Measurements from ENCODE around the gene AIMP2.
"Not testable (repeated sequence)": the region's sequence is repeated elsewhere in the genome, so short reads cannot be mapped to it uniquely, and the experiment has no call there.

Gene AIMP2

GRCh38 chr7:6008668-6009611 lies at the start of gene AIMP2, which contains the start of gene PMS2:
Gene AIMP2, plus strand, starts transcription at chr7:6009272. Its CDS starts 92 bp downstream, at chr7:6009364.
Gene PMS2, minus strand, starts transcription at chr7:6009049. Its CDS starts 30 bp downstream, at chr7:6009019.
- peak within 1 kb of the TSS; percentile 84 for H3K4me3 ChIP-seq (ENCODE audit: low read length)
- no peaks in the 10 kb centered on the region for H3K27me3 ChIP-seq (ENCODE audit: control insufficient read depth, insufficient read depth, low read length)
- H3K9ac ChIP-seq (ENCODE audit: low read length), result peak within 1 kb of the TSS; percentile 59
- no peaks in the 10 kb centered on the region for H3K36me3 ChIP-seq (ENCODE audit: control insufficient read depth, insufficient read depth, low read length)
- H3K4me1 ChIP-seq (ENCODE audit: control insufficient read depth, insufficient read depth, low read length), result peaks cover 27% of the 10 kb centered on the region
- no peaks in the 10 kb centered on the region for H3K9me3 ChIP-seq (ENCODE audit: control insufficient read depth, low read length)

GRCh38 chr7:5963205-5963604 lies 45.9 kb upstream of the AIMP2 start:
- not testable (repeated sequence) for H3K9me3 ChIP-seq (ENCODE audit: control insufficient read depth, low read length); H3K27me3 ChIP-seq (ENCODE audit: control insufficient read depth, insufficient read depth, low read length); H3K4me1 ChIP-seq (ENCODE audit: control insufficient read depth, insufficient read depth, low read length); H3K4me3 ChIP-seq (ENCODE audit: low read length); H3K36me3 ChIP-seq (ENCODE audit: control insufficient read depth, insufficient read depth, low read length); H3K9ac ChIP-seq (ENCODE audit: low read length)

DNA sequence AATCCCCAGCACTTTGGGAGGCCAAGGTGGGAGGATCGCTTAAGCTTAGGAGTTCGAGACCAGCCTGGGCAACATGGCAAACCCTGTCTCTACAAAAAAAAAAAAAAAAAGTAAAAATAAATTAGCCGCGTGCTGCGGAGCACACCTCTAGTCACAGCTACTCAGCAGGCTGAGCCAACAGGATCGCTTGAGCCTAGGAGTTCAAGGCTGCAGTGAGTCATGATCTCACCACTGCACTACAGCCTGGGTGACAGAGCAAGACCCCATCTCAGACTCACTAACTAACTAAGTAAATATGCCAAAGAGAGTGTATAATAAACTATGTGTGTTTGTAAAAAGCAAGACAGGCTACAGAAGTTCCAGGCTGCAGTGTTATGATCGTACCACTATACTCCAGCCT lies 45.3 kb upstream of the AIMP2 start:
- not testable (repeated sequence) for H3K4me1 ChIP-seq (ENCODE audit: control insufficient read depth, insufficient read depth, low read length); H3K9me3 ChIP-seq (ENCODE audit: control insufficient read depth, low read length); H3K36me3 ChIP-seq (ENCODE audit: control insufficient read depth, insufficient read depth, low read length); H3K4me3 ChIP-seq (ENCODE audit: low read length); H3K9ac ChIP-seq (ENCODE audit: low read length); H3K27me3 ChIP-seq (ENCODE audit: control insufficient read depth, insufficient read depth, low read length)

DNA sequence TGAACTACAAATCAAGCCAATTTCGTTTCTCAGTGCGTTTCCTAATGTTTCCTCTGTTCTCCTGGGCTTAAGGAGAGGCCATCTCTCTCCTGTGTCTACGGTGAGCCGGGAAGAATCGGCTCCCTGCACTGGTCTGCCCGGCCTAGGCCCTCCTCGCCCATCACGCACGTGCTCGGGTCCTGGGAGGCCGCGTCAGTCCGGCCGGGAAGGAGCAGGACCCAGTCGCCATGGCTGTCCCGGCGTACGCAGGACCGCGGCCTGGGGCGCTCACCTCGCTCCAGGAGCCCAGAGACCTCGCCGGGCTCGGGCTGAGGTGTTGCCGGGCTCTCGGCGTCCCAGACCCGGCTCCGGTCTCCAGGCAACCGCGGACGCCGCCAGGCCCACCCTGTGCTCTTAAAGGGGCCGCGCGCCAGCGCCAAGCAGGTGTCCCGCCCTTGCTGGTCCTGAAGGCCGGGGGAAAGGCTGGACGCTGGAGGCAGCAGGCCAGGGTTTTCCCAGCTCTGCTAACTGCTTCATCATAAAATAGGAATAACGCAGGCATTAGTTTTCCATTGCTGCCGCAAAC lies 38.6 kb upstream of the AIMP2 start, which contains the start of gene RSPH10B:
RSPH10B (minus strand) TSS at position 343 of the 565 bp plus-strand sequence. CDS start 3,573 bp downstream, outside the sequence.
- H3K9me3 ChIP-seq (ENCODE audit: control insufficient read depth, low read length); H3K4me3 ChIP-seq (ENCODE audit: low read length); H3K4me1 ChIP-seq (ENCODE audit: control insufficient read depth, insufficient read depth, low read length); H3K9ac ChIP-seq (ENCODE audit: low read length); H3K36me3 ChIP-seq (ENCODE audit: control insufficient read depth, insufficient read depth, low read length); H3K27me3 ChIP-seq (ENCODE audit: control insufficient read depth, insufficient read depth, low read length): not testable (repeated sequence)

DNA sequence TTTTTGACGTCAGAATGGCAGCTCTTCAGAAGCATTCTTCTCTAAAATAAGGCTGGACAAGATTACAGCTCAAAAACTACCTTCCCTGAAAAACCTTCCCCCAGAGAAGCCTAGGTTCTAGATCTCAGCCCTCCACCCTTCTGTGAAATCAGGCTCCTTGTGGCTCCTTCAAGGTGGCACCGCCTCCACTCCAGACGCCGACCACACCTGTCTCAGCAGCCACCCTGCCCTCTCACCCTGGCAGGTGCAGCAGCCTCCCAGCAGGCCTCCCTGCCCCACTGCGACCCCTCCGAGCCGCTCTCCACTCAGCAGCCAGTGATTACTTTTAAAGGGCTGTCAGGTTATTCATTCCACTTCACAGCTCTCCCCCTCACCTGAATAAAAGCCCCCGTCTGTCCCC lies 35.5 kb upstream of the AIMP2 start:
- not testable (repeated sequence) for H3K4me1 ChIP-seq (ENCODE audit: control insufficient read depth, insufficient read depth, low read length); H3K9me3 ChIP-seq (ENCODE audit: control insufficient read depth, low read length); H3K4me3 ChIP-seq (ENCODE audit: low read length); H3K27me3 ChIP-seq (ENCODE audit: control insufficient read depth, insufficient read depth, low read length); H3K36me3 ChIP-seq (ENCODE audit: control insufficient read depth, insufficient read depth, low read length); H3K9ac ChIP-seq (ENCODE audit: low read length)

GRCh38 chr7:5979680-5980314 lies 29.3 kb upstream of the AIMP2 start:
- H3K27me3 ChIP-seq (ENCODE audit: control insufficient read depth, insufficient read depth, low read length), result not testable (repeated sequence)

GRCh38 chr7:5987061-5987460 lies 22.0 kb upstream of the AIMP2 start:
- H3K36me3 ChIP-seq (ENCODE audit: control insufficient read depth, insufficient read depth, low read length); H3K4me3 ChIP-seq (ENCODE audit: low read length); H3K9ac ChIP-seq (ENCODE audit: low read length); H3K9me3 ChIP-seq (ENCODE audit: control insufficient read depth, low read length); H3K4me1 ChIP-seq (ENCODE audit: control insufficient read depth, insufficient read depth, low read length); H3K27me3 ChIP-seq (ENCODE audit: control insufficient read depth, insufficient read depth, low read length): not testable (repeated sequence)

More at GRCh38 chr7:5979680-5980314, 29.3 kb upstream of the AIMP2 start:
- H3K9me3 ChIP-seq (ENCODE audit: control insufficient read depth, low read length); H3K36me3 ChIP-seq (ENCODE audit: control insufficient read depth, insufficient read depth, low read length); H3K4me1 ChIP-seq (ENCODE audit: control insufficient read depth, insufficient read depth, low read length); H3K4me3 ChIP-seq (ENCODE audit: low read length); H3K9ac ChIP-seq (ENCODE audit: low read length): not testable (repeated sequence)

GRCh38 chr7:5997210-5997808 lies 11.8 kb upstream of the AIMP2 start:
- Histone ChIP-seq H3K36me3 (ENCODE audit: control insufficient read depth, insufficient read depth, low read length) (no peaks in the 10 kb centered on the region), H3K27me3 (ENCODE audit: control insufficient read depth, insufficient read depth, low read length) (no peaks in the 10 kb centered on the region), H3K4me3 (ENCODE audit: low read length) (no peak overlapping the region), H3K9ac (ENCODE audit: low read length) (no peak overlapping the region), H3K4me1 (ENCODE audit: control insufficient read depth, insufficient read depth, low read length) (no peaks in the 10 kb centered on the region), H3K9me3 (ENCODE audit: control insufficient read depth, low read length) (no peaks in the 10 kb centered on the region)

- no peaks in the 10 kb centered on the region for H3K27me3 ChIP-seq (ENCODE audit: control insufficient read depth, insufficient read depth, low read length)
- no peaks in the 10 kb centered on the region for H3K9me3 ChIP-seq (ENCODE audit: control insufficient read depth, low read length)
- no peak overlapping the region for H3K4me3 ChIP-seq (ENCODE audit: low read length)
- H3K36me3 ChIP-seq (ENCODE audit: control insufficient read depth, insufficient read depth, low read length), result no peaks in the 10 kb centered on the region
- H3K9ac ChIP-seq (ENCODE audit: low read length), result no peak overlapping the region
- peaks cover 13% of the 10 kb centered on the region for H3K4me1 ChIP-seq (ENCODE audit: control insufficient read depth, insufficient read depth, low read length)
Measured at GRCh38 chr7:6007386-6007785, 1.7 kb upstream of the AIMP2 start.

DNA sequence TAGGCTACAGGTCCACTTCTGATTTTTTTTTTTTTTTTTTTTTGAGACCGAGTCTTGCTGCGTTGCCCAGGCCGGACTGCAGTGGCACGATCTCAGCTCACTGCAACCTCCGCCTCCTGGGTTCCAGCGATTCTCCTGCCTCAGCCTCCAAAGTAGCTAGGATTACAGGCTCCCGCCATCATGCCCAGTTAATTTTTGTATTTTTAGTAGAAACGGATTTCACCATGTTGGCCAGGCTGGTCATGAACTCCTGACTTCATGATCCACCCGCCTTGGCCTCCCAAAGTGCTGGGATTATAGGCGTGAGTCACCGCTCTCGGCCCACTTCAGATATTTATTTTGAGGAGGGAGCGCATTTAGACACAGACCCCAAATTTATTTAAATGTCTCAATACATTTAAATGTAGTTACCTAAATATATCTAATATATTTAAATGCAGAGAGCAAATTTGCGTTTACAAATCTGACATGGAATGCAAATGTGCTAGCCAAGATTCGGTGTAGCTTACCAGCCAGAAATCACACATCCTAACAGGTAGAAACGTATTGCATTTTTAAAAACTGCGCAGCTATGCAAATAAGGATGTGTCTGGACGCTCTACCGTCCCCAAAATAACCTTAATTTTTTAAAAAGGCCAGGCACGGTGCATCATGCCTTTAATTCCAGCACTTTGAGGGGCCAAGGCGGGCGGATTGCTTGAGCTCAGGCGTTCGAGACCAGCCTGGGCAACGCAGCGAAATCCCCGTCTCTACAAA lies 1.1 kb upstream of the AIMP2 start:
- H3K27me3 ChIP-seq (ENCODE audit: control insufficient read depth, insufficient read depth, low read length); H3K9me3 ChIP-seq (ENCODE audit: control insufficient read depth, low read length); H3K36me3 ChIP-seq (ENCODE audit: control insufficient read depth, insufficient read depth, low read length); H3K4me3 ChIP-seq (ENCODE audit: low read length): not testable (repeated sequence)
- peaks cover 19% of the 10 kb centered on the region for H3K4me1 ChIP-seq (ENCODE audit: control insufficient read depth, insufficient read depth, low read length)
- peak overlapping the region; percentile 39 for H3K9ac ChIP-seq (ENCODE audit: low read length)

DNA sequence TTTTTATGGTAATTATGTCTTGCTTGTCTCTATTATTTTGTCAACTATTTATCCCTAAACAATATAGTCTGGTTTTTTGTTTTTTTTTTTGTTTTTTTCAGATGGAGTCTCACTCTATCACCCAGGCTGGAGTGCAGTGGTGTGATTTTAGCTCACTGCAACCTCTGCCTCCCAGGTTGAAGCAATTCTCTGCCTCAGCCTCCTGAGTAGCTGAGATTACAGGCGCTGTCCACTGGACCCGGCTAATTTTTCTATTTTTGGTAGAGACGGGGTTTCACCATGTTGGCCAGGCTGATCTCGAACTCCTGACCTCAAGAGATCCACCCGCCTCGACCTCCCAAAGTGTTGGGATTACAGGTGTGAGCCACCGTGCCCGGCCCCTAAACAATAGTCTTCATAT lies 1.3 kb downstream of the AIMP2 start:
- H3K27me3 ChIP-seq (ENCODE audit: control insufficient read depth, insufficient read depth, low read length); H3K9ac ChIP-seq (ENCODE audit: low read length); H3K9me3 ChIP-seq (ENCODE audit: control insufficient read depth, low read length); H3K4me3 ChIP-seq (ENCODE audit: low read length); H3K36me3 ChIP-seq (ENCODE audit: control insufficient read depth, insufficient read depth, low read length): not testable (repeated sequence)
- H3K4me1 ChIP-seq (ENCODE audit: control insufficient read depth, insufficient read depth, low read length), result peaks cover 27% of the 10 kb centered on the region
